Stimulated activated CD4-positive, alpha-beta T cell treated with anti-CD3 and anti-CD28 coated beads, Interleukin-15, amount 100 ng/mL, for 48 hours (primary cell): ENCODE measurements around the gene GYS1.

Source experiments
- DNase-seq, 2 donors: peaks; one replicate each; pipeline ENCODE4 v3.0.0-alpha.2; 2020; ENCODE audit warnings: low read depth in 2 of 2

GYS1 gene

GRCh38 chr19:48963371-48964204, 29.5 kb downstream of the GYS1 start:
- DNase-seq = peak; percentile 53 to 59

- no peak for DNase-seq
Measured at GRCh38 chr19:48962849-48963165, 30.3 kb downstream of the GYS1 start.

GRCh38 chr19:48962029-48962848, 30.9 kb downstream of the GYS1 start:
- no peak for DNase-seq

- DNase-seq = no peak
Measured at GRCh38 chr19:48961673-48962028, 31.5 kb downstream of the GYS1 start.

GRCh38 chr19:48961051-48961649, 32.0 kb downstream of the GYS1 start:
- no peak for DNase-seq

- no peak for DNase-seq
Measured at GRCh38 chr19:48959341-48960239, 33.5 kb downstream of the GYS1 start.

GRCh38 chr19:48958006-48958405, 35.1 kb downstream of the GYS1 start:
- no peak for DNase-seq

GRCh38 chr19:48955308-48955958, 37.7 kb downstream of the GYS1 start:
- no peak for DNase-seq

- DNase-seq = peak; percentile 94 to 96
Measured at GRCh38 chr19:48954595-48955307, 38.4 kb downstream of the GYS1 start, which contains the start of gene BAX. BAX (plus strand) TSS chr19:48954875; CDS start chr19:48954929, 54 bp downstream.

- no peak for DNase-seq
Measured at GRCh38 chr19:48953990-48954594, 39.0 kb downstream of the GYS1 start.

- no peak for DNase-seq
Measured at GRCh38 chr19:48953141-48953540, 40.0 kb downstream of the GYS1 start.

- no peak for DNase-seq
Measured at GRCh38 chr19:48950830-48951519, 42.1 kb downstream of the GYS1 start.

GRCh38 chr19:48950159-48950558, 43.0 kb downstream of the GYS1 start:
- DNase-seq = no peak

GRCh38 chr19:48947258-48947542, 45.9 kb downstream of the GYS1 start:
- no peak for DNase-seq

GRCh38 chr19:48946463-48947257, 46.4 kb downstream of the GYS1 start:
- DNase-seq = no peak

GRCh38 chr19:48945817-48946216, 47.3 kb downstream of the GYS1 start:
- DNase-seq = no peak

- no peak for DNase-seq
Measured at GRCh38 chr19:48945415-48945814, 47.7 kb downstream of the GYS1 start.

GRCh38 chr19:48943081-48943480, 50.0 kb downstream of the GYS1 start:
- no peak for DNase-seq

GRCh38 chr19:48940902-48941301, 52.2 kb downstream of the GYS1 start:
- DNase-seq = no peak
